ENCODE measurements around the gene AMIGO2. TPM values are rescaled to one million over a fixed set of nuclear protein-coding genes. Genes with fewer than 3 reads are reported as not detected.

The AMIGO2 gene
- total RNA-seq, 1 experiment from 2014 or later = 0.96 TPM

GRCh38 chr12:47048541-47048940 lies 31.2 kb downstream of the AMIGO2 start (continued):
- TF ChIP-seq YY1 (IDR thresholded peaks at IDR 0.05; ENCODE audit: extremely low read depth, insufficient replicate concordance, low read depth, low read length) (no peak), TCF7L2 (IDR thresholded peaks at IDR 0.05; ENCODE audit: borderline replicate concordance, extremely low read depth, insufficient read depth, insufficient read length) (no peak), FOSL1 (IDR thresholded peaks at IDR 0.05; ENCODE audit: low read depth) (no peak)
- TF ChIP-seq, protein P1, sequence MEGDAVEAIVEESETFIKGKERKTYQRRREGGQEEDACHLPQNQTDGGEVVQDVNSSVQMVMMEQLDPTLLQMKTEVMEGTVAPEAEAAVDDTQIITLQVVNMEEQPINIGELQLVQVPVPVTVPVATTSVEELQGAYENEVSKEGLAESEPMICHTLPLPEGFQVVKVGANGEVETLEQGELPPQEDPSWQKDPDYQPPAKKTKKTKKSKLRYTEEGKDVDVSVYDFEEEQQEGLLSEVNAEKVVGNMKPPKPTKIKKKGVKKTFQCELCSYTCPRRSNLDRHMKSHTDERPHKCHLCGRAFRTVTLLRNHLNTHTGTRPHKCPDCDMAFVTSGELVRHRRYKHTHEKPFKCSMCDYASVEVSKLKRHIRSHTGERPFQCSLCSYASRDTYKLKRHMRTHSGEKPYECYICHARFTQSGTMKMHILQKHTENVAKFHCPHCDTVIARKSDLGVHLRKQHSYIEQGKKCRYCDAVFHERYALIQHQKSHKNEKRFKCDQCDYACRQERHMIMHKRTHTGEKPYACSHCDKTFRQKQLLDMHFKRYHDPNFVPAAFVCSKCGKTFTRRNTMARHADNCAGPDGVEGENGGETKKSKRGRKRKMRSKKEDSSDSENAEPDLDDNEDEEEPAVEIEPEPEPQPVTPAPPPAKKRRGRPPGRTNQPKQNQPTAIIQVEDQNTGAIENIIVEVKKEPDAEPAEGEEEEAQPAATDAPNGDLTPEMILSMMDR (IDR thresholded peaks at IDR 0.05 in 2 of 3, conservative IDR thresholded peaks at IDR 0.05 in 1 of 3; ENCODE audit: borderline replicate concordance in 1 of 3, insufficient read depth in 1 of 3, low read depth in 2 of 3, low read length in 2 of 3) = no peak

GRCh38 chr12:47041327-47041726 lies 38.4 kb downstream of the AMIGO2 start:
- Histone ChIP-seq H3K27me3 (ENCODE audit: insufficient read depth, low read length) (no peaks in the 10 kb centered on the region), H4K20me1 (ENCODE audit: insufficient read depth) (no peaks in the 10 kb centered on the region), H3K4me1 (ENCODE audit: control insufficient read depth in 1 of 2, insufficient read depth in 2 of 2, low read length in 2 of 2) (no peaks in the 10 kb centered on the region), H3K9me2 (ENCODE audit: insufficient read depth) (no peaks in the 10 kb centered on the region; the same call in 1 of the 2 replicates), H3K79me2 (ENCODE audit: insufficient read depth, low read length) (no peaks in the 10 kb centered on the region), H3K36me3 (ENCODE audit: control insufficient read depth in 1 of 2, insufficient read depth in 2 of 2, low read length in 2 of 2) (no peaks in the 10 kb centered on the region), H3K27ac (ENCODE audit: low read depth, low read length) (no peak overlapping the region), H3K9me3 (ENCODE audit: control insufficient read depth in 1 of 2, insufficient read depth in 1 of 2, low read depth in 1 of 2, low read length in 2 of 2) (no peaks in the 10 kb centered on the region), H3K4me2 (ENCODE audit: low read length) (no peak overlapping the region), H3K4me3 (replicated peaks in 1 of 2; ENCODE audit: low read depth in 1 of 2, low read length in 2 of 2) (no peak overlapping the region), H3K9ac (ENCODE audit: low read length) (no peak overlapping the region), H2AFZ (ENCODE audit: low read depth, low read length, poor library complexity, severe bottlenecking) (no peak overlapping the region)
- ChIA-PET RAD21 (ENCODE audit: low non-redundant PET in 1 of 2, low total read pairs in 2 of 2, uncharacterized antibody in 2 of 2, unreplicated experiment in 2 of 2) (no interaction called here), POLR2A (no interaction called here), CTCF (interaction anchor here (0.8 kb wide), 1 partner anchor 356 kb away, joined by 3 read pairs; no protein-coding TSS in a partner anchor)
- ATAC-seq (no peak), DNase-seq (ENCODE audit: low read depth, low spot score) (no peak)
- intact Hi-C loops (cut with micrococcal nuclease) = no loop called here
- no TSS peak for BruUV-seq (replicated peaks)
- TF ChIP-seq EZH2phosphoT487 (IDR thresholded peaks at IDR 0.05; ENCODE audit: borderline replicate concordance) (no peak), CBX3 (IDR thresholded peaks at IDR 0.05; ENCODE audit: low read depth) (no peak)
